Smooth muscle cell (in vitro differentiated cells): ENCODE measurements around the gene SCFD2. TPM values are rescaled to one million over a fixed set of nuclear protein-coding genes. Genes with fewer than 3 reads are reported as not detected.

Experiments
- DNase-seq: peaks from one replicate; lab custom pipeline; 2025; ENCODE audit not compliant: unreplicated experiment; lab: John Stamatoyannopoulos, UW
- H2AFZ ChIP-seq: fragments of 200-600 bp; sonication (generic); 2 replicates; pipeline ENCODE4 v1.6.0; 2016; ENCODE audit warnings: antibody characterized with exemption, low read depth, mild to moderate bottlenecking
- H3F3A ChIP-seq: fragments of 200-600 bp; sonication (generic); 2 replicates; pipeline ENCODE4 v1.6.0; 2017; ENCODE audit warnings: antibody characterized with exemption, low read depth
- H3K27ac ChIP-seq: fragments of 200-600 bp; sonication (generic); 2 replicates; pipeline ENCODE4 v1.5.1; 2016; ENCODE audit warnings: low read depth, mild to moderate bottlenecking
- H3K27me3 ChIP-seq: fragments of 200-600 bp; sonication (generic); 2 replicates; pipeline ENCODE4 v1.6.1; 2016; ENCODE audit warnings: low read depth, mild to moderate bottlenecking
- H3K36me3 ChIP-seq: fragments of 200-600 bp; sonication (generic); 2 replicates; pipeline ENCODE4 v1.5.1; 2016; ENCODE audit warnings: low read depth
- H3K4me1 ChIP-seq: fragments of 200-600 bp; sonication (generic); 2 replicates; pipeline ENCODE4 v1.5.1; 2016; ENCODE audit warnings: low read depth
- H3K4me2 ChIP-seq: fragments of 200-600 bp; sonication (generic); 2 replicates; pipeline ENCODE4 v1.6.0; 2016; ENCODE audit warnings: mild to moderate bottlenecking
- H3K4me3 ChIP-seq: fragments of 200-600 bp; sonication (generic); 2 replicates; pipeline ENCODE4 v1.5.1; 2016; ENCODE audit warnings: mild to moderate bottlenecking
- H3K79me2 ChIP-seq: fragments of 200-600 bp; sonication (generic); 2 replicates; pipeline ENCODE4 v1.6.0; 2016; ENCODE audit warnings: low read depth, mild to moderate bottlenecking
- H3K9ac ChIP-seq: fragments of 200-600 bp; sonication (generic); 2 replicates; pipeline ENCODE4 v1.6.0; 2016; ENCODE audit warnings: low read depth
- H3K9me3 ChIP-seq: fragments of 200-600 bp; sonication (generic); replicated peaks from 2 replicates; pipeline ENCODE4 v1.5.1; 2016; ENCODE audit warnings: low read depth
- H4K20me1 ChIP-seq: fragments of 200-600 bp; sonication (generic); 2 replicates; pipeline ENCODE4 v1.6.0; 2016; ENCODE audit warnings: low read depth
- WGBS: methylation state at CpG from one replicate; pipeline ENCODE4 v1.1.7; 2016; ENCODE audit warnings: low lambda C conversion rate; 5-methylcytosine and 5-hydroxymethylcytosine counted together
- polyA plus RNA-seq: library from polyadenylated mRNA; unstranded; fragments of >200 nt; fragmentation: Nextera tagmentation; extraction: Ambion mirVana; gene quantifications from 2 replicates; pipeline ENCODE4 v1.2.1, GENCODE V29; 2016
- total RNA-seq: library from RNA; depleted of rRNA; stranded (reverse); fragments of >200 nt; gene quantifications from 2 replicates; pipeline ENCODE4 v1.2.3, GENCODE V29; 2014
- TF ChIP-seq, protein P1 (sequence below): fragments of 200-600 bp; sonication (generic); IDR thresholded peaks from 2 replicates; pipeline ENCODE4 v1.5.1; 2017; ENCODE audit warnings: borderline replicate concordance, mild to moderate bottlenecking, antibody characterized with exemption; ENCODE audit not compliant: insufficient read depth, poor library complexity, severe bottlenecking

The SCFD2 gene
- total and polyA plus RNA-seq, 2 experiments from 2014 or later = 7.8 to 11.4 TPM

GRCh38 chr4:53128706-53129357, 237.0 kb downstream of the SCFD2 start:
- TF ChIP-seq, protein P1, sequence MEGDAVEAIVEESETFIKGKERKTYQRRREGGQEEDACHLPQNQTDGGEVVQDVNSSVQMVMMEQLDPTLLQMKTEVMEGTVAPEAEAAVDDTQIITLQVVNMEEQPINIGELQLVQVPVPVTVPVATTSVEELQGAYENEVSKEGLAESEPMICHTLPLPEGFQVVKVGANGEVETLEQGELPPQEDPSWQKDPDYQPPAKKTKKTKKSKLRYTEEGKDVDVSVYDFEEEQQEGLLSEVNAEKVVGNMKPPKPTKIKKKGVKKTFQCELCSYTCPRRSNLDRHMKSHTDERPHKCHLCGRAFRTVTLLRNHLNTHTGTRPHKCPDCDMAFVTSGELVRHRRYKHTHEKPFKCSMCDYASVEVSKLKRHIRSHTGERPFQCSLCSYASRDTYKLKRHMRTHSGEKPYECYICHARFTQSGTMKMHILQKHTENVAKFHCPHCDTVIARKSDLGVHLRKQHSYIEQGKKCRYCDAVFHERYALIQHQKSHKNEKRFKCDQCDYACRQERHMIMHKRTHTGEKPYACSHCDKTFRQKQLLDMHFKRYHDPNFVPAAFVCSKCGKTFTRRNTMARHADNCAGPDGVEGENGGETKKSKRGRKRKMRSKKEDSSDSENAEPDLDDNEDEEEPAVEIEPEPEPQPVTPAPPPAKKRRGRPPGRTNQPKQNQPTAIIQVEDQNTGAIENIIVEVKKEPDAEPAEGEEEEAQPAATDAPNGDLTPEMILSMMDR = no peak
- WGBS = 84% methylated on average over 2 of the region's 2 CpGs
- no peak for DNase-seq

GRCh38 chr4:53128231-53128630, 237.6 kb downstream of the SCFD2 start:
- Histone ChIP-seq H3K36me3 (no peaks in the 10 kb centered on the region), H3K27me3 (no peaks in the 10 kb centered on the region), H3F3A (no peaks in the 10 kb centered on the region), H3K4me2 (no peak overlapping the region), H3K4me1 (no peaks in the 10 kb centered on the region), H3K9me3 (no peaks in the 10 kb centered on the region), H2AFZ (no peak overlapping the region), H3K27ac (no peak overlapping the region), H3K9ac (no peak overlapping the region), H3K4me3 (no peak overlapping the region), H3K79me2 (no peaks in the 10 kb centered on the region), H4K20me1 (no peaks in the 10 kb centered on the region)
- TF ChIP-seq, protein P1 = no peak
- no peak for DNase-seq
- 83% methylated on average over 4 of the region's 4 CpGs for WGBS

More at GRCh38 chr4:53128706-53129357, 237.0 kb downstream of the SCFD2 start:
- no peak overlapping the region for H3K9ac ChIP-seq
- H3K27ac ChIP-seq = no peak overlapping the region
- H3K9me3 ChIP-seq = no peaks in the 10 kb centered on the region
- no peak overlapping the region for H3K4me2 ChIP-seq
- H3F3A ChIP-seq = no peaks in the 10 kb centered on the region
- no peaks in the 10 kb centered on the region for H3K27me3 ChIP-seq
- no peak overlapping the region for H2AFZ ChIP-seq
- no peaks in the 10 kb centered on the region for H3K36me3 ChIP-seq
- no peaks in the 10 kb centered on the region for H3K79me2 ChIP-seq
- no peak overlapping the region for H3K4me3 ChIP-seq
- H3K4me1 ChIP-seq = no peaks in the 10 kb centered on the region
- no peaks in the 10 kb centered on the region for H4K20me1 ChIP-seq

DNA sequence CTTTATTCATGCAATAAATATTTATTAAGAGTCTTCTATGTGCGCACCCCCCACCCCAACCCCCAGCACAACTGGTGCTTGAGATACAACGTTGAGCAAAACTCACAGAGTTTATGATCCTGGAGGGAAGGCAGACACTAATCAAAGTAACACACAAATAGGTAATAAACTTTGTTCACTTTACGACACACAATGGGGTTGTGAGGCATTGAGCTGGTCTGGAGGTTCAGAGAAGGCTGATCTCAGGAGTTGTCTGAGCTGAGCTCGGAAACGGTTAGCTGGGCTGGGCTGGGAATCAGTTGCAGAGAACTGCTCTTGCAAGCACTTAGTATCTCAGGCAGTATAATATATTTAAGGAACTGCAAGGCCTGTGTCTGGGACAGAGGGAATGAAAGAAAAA, 238.5 kb downstream of the SCFD2 start:
- DNase-seq = no peak
- Histone ChIP-seq H3K27me3 (no peaks in the 10 kb centered on the region), H3K4me3 (no peak overlapping the region), H3K27ac (no peak overlapping the region), H3K4me2 (no peak overlapping the region), H3K9me3 (no peaks in the 10 kb centered on the region), H3K79me2 (no peaks in the 10 kb centered on the region), H4K20me1 (no peaks in the 10 kb centered on the region), H3K4me1 (no peaks in the 10 kb centered on the region), H3K36me3 (no peaks in the 10 kb centered on the region), H2AFZ (no peak overlapping the region), H3K9ac (no peak overlapping the region), H3F3A (no peaks in the 10 kb centered on the region)
- 70% methylated on average over 5 of the region's 5 CpGs for WGBS
- TF ChIP-seq, protein P1 = no peak

- Histone ChIP-seq H3K4me1 (no peaks in the 10 kb centered on the region), H3K4me3 (no peak overlapping the region), H2AFZ (no peak overlapping the region), H3K9ac (no peak overlapping the region), H4K20me1 (no peaks in the 10 kb centered on the region), H3K79me2 (no peaks in the 10 kb centered on the region), H3F3A (no peaks in the 10 kb centered on the region), H3K27ac (no peak overlapping the region), H3K36me3 (no peaks in the 10 kb centered on the region), H3K9me3 (no peaks in the 10 kb centered on the region), H3K4me2 (no peak overlapping the region), H3K27me3 (no peaks in the 10 kb centered on the region)
- 78% methylated on average over 5 of the region's 5 CpGs for WGBS
- TF ChIP-seq, protein P1 = no peak
- no peak for DNase-seq
Measured at GRCh38 chr4:53126099-53126498, 239.8 kb downstream of the SCFD2 start.
